Activated gamma-delta T cell treated with anti-CD3 and anti-CD28 coated beads, Interleukin-2, amount 50 U/mL, for 16 hours (primary cell): ENCODE results near the gene SORCS3.

ENCODE experiments used
- DNase-seq: peaks from one replicate; pipeline ENCODE4 v3.0.0-alpha.2; 2020; ENCODE audit warnings: low read depth

The SORCS3 gene

DNA sequence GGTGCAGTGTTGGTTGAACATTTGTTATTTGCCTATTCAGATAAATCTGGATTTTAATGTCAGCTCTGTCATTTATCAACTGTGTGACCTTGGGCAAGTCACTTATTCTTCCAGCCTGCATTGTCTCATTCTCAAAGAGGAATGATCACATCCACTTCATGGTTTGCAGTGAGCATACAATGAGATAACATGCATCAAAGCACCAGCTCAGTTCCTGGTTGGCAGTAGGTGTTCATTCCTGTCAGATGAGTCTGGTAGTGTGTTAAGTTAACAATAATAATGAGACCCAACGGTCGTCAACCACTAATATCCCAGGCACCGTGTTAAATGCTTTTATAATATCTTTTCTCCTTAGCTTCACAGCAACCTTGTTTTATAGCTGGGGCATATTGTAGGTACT lies 137.3 kb downstream of the SORCS3 start:
- DNase-seq, result no peak

DNA sequence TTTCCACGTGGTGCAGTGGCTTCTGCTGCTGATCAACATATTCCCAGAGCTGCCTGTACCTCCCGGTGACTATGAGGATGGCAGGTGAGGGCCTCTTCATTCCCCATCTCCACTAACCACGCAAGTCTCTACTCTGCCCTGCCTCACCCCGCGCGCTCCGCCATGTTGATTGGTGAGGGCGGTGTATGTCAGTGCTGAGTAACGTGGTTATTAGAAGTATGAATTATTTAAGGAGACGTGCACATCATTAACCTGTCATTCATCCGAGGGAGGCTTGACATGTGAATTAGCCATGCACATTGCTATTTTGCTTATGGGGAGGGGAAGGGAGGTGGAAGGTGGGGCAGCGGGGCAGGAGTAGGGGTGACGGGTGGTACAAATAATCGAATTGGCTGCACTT lies 138.6 kb downstream of the SORCS3 start:
- DNase-seq, result no peak

GRCh38 chr10:104780165-104780564 lies 139.1 kb downstream of the SORCS3 start:
- no peak for DNase-seq

DNA sequence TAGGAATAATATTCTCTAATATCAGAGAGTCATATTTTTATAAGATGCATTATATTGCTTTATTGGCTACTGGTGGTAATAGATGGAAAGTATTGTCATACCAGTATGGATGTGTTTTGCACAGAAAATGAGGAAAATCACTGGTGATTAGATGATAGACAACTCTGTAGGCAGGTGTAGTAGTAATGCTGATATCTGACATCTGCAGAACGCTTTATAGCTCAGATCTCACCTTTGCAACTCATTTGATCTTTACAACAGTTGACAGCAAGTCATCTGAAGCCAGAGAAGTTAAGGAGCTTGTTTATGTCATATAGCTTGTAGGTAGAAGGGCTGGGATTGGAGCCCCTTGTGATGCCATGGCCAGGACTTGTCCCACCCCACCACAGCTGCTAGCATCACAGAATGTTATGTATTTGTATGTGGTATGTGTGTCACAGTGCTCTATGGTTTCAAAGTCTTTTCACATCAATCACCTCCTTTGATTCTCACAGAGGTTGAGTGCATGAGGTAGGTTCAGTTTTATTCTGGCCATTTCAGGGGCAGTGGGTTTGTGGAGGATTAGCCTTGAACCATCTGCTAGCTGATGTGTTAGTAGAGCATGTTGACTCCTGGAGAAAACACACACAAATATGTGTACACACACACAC lies 140.0 kb downstream of the SORCS3 start:
- no peak for DNase-seq

DNA sequence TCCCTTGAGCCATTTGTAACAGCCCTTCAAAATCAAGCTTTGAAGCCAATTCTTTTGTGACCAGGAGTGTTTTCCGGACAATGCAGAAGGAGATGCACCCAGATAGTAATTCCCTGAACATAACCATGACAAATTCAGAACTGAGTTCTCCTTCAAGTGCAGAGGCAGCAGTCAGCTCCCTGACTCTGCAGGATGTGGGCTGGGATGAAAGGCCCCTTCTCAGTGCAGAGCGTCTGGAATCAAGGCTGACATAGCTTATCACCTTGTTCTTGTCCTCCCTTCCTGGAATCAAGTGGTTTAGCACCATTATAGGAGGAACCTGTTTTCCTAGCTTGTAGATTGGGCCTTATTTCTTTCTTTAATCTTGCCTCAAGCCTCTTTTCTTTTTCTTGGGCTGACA lies 143.4 kb downstream of the SORCS3 start:
- DNase-seq, result no peak

- DNase-seq, result no peak
These were observed 150.4 kb downstream of the SORCS3 start for GRCh38 chr10:104791471-104791870.

DNA sequence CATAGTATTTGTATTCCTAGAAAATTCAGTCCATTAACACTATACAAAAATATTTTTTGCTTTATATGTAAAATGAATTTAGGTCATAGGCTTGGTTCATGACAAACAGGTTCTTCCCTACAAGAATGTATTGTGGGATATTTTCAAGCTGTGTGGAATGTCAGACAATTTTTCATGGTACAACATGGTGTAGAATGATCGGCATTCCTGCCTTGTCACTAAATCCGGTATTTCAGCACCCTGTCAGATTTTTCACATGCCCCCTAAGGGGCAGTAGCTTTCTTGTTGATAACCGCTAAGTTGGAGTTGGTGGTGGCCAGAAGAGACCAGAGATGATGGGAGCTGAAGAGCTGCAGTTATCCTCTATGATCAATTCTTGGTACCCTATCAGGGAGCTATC lies 154.3 kb downstream of the SORCS3 start:
- DNase-seq, result no peak

GRCh38 chr10:104796823-104797222 lies 155.7 kb downstream of the SORCS3 start:
- no peak for DNase-seq

GRCh38 chr10:104802941-104803340 lies 161.9 kb downstream of the SORCS3 start:
- no peak for DNase-seq

DNA sequence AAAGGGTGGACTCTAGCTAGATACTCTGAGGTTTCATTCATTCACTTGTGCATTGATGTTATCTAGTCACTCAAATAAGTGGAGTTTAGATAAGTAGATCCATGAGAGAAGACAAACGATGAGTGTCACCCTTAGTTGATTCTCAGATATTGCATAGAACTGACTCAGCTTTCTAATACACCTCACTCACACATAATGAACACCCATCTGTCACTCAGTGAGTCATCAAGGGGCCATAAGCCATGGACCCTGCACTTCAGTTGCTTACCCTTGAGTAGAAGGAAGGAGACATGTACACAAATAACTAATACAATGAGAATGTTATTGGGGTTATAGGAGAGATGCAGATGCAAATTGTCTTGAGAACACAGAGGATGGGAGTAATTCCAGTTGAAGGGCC lies 163.8 kb downstream of the SORCS3 start:
- no peak for DNase-seq

- no peak for DNase-seq
These were observed 165.7 kb downstream of the SORCS3 start for GRCh38 chr10:104806801-104807200.

GRCh38 chr10:104807581-104808310 lies 166.7 kb downstream of the SORCS3 start:
- no peak for DNase-seq

GRCh38 chr10:104809288-104810090 lies 168.4 kb downstream of the SORCS3 start:
- DNase-seq, result no peak

DNA sequence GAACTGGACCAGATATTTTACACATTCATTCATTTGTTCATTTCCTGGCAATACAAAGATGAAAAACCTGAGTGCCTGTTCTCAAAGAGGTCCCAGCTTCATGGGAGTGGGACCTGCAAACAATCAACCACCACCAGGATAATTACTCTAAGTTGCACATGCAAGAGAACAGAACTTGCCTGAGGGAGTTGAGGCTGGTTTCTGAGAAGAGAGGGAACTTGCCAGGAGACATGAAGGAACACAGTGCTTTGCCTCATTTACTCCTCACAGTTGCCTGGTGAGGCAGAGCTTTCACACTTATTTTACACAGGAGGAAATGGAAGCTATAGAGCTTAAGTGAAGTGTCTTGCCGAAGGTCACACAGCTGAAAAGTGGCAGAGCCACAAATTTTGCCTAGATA lies 170.1 kb downstream of the SORCS3 start:
- no peak for DNase-seq

DNA sequence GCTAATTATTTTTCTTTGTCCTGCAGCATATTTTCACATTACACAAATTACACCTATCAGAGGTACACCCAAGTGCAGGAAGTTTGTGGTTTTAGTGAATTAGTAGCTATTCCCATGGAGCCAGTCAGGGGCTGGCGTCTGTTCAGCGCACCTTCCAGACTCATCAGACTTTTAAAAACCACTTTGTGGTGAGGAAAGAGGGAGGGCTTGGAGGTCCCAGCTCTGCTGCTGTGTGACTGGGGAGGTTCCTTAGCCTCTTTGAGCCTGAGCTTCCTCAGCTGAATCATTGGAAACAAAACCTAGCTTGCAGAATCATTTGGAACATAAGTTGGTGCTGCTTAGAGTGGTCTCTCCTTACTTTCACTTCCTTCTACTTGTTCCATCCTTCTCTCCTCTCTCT lies 175.4 kb downstream of the SORCS3 start:
- DNase-seq, result no peak

- no peak for DNase-seq
These were observed 178.6 kb downstream of the SORCS3 start for GRCh38 chr10:104819731-104820130.

GRCh38 chr10:104822088-104822487 lies 181.0 kb downstream of the SORCS3 start:
- DNase-seq, result no peak

DNA sequence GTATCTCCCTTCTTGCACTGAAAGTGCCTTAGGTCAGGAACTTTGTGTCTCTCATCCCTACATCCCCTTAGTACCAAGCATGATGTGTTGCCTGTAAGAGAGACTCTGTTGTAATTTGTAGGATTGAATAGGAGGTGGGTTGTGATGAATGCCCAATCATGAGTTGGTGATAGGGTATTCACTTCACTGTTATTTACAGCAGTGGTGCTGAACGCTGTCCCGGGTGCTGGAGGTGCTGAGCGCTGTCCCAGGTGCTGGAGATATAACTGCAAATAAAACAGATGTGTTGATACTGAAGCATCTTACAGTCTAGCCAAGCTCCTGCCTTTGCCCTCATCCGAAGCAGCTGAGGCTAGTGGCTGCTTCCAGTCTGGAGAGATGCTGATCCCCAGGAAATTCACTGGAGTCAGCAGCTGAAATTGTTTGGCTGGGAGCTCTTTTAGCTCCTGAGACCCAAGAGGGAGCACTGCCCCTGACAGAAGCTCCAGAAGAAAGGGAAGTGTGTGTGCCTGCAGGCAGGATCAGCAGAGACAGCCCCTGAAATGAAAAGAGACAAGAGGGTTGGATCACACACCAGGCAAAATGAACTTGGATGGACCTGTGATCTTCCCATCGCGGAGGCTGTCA lies 183.4 kb downstream of the SORCS3 start:
- DNase-seq, result no peak

DNA sequence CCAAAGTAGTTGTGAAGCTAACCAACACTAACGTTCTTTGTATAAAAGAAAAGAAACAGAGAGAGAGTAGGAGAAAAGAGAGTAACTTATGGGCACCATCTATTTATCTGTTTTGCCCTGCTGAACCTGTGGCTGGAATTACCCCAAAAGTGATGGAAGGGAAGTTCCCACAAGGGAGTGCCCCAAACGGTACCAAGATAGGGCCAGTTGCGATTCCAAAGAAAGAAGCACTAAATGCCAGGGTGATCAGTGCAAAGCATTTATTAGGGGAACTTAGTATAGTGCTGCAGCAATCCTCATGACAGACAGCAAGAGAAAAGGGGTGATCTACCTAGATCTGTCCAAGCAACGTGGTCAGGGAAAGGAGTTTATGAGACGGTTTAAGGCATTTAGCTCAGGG lies 190.2 kb downstream of the SORCS3 start:
- no peak for DNase-seq

DNA sequence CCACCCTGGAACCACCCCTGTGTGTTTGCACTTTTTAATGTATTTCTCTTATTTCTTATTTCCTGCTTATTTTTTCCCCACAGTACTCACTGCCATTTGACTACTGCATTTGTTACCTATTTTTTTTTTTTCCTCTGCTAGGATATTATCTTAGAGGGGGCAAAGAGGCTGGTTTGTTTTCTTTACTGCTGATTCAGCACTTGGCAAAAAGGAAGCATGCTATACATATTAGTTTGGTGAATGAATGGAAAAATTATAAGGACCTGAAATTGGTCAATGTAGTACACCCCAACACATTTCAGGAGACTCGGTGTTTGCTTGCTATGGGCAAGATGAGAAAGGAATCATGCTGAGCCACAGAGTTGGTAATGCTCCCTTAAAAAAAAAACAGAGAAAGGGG lies 193.5 kb downstream of the SORCS3 start:
- no peak for DNase-seq

GRCh38 chr10:104835422-104835821 lies 194.3 kb downstream of the SORCS3 start:
- DNase-seq, result no peak

GRCh38 chr10:104842704-104843103 lies 201.6 kb downstream of the SORCS3 start:
- no peak for DNase-seq

- DNase-seq, result no peak
These were observed 203.0 kb downstream of the SORCS3 start for GRCh38 chr10:104844073-104844472.
